Loucy (cell line): ENCODE results near the gene GNAT1.

Source experiments
- EZH2phosphoT487 ChIP-seq: fragments of 200-600 bp; IDR thresholded peaks from 2 replicates; pipeline ENCODE4 v1.6.1; 2018; ENCODE audit warnings: antibody characterized with exemption, mild to moderate bottlenecking, moderate library complexity, borderline replicate concordance
- TF ChIP-seq, protein P1 (sequence below): fragments of 200-600 bp; sonication (generic); conservative IDR thresholded peaks from 2 replicates; pipeline ENCODE4 v1.5.1; 2014; ENCODE audit warnings: mild to moderate bottlenecking, antibody characterized with exemption, low read length

DNA sequence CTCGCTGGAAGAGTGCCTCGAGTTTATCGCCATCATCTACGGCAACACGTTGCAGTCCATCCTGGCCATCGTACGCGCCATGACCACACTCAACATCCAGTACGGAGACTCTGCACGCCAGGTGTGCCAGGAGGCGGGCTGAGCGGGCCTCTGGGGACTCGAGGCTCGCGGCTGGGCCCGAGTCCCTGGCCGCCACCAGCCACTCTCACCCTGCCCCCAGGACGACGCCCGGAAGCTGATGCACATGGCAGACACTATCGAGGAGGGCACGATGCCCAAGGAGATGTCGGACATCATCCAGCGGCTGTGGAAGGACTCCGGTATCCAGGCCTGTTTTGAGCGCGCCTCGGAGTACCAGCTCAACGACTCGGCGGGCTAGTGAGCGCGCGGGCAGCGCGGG, 1.9 kb downstream of the GNAT1 start:
- TF ChIP-seq, protein P1, sequence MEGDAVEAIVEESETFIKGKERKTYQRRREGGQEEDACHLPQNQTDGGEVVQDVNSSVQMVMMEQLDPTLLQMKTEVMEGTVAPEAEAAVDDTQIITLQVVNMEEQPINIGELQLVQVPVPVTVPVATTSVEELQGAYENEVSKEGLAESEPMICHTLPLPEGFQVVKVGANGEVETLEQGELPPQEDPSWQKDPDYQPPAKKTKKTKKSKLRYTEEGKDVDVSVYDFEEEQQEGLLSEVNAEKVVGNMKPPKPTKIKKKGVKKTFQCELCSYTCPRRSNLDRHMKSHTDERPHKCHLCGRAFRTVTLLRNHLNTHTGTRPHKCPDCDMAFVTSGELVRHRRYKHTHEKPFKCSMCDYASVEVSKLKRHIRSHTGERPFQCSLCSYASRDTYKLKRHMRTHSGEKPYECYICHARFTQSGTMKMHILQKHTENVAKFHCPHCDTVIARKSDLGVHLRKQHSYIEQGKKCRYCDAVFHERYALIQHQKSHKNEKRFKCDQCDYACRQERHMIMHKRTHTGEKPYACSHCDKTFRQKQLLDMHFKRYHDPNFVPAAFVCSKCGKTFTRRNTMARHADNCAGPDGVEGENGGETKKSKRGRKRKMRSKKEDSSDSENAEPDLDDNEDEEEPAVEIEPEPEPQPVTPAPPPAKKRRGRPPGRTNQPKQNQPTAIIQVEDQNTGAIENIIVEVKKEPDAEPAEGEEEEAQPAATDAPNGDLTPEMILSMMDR, result no peak
- TF ChIP-seq EZH2phosphoT487, result no peak
